Measurements from ENCODE around the gene VIL1. TPM values are rescaled to one million over a fixed set of nuclear protein-coding genes. Genes with fewer than 3 reads are reported as not detected.

The VIL1 gene
- total RNA-seq, 1 experiment from 2014 or later, result 4.2 TPM

GRCh38 chr2:218431878-218432277 is 13.0 kb downstream of the VIL1 start:
- H3K4me1 ChIP-seq (ENCODE audit: insufficient read depth, low read length), result no peaks in the 10 kb centered on the region
- H3K4me1 Mint-ChIP-seq, result peaks cover 2 to 3% of the 10 kb centered on the region in 2 experiments; a peak in 1 of 4 replicates
- H3K27ac Mint-ChIP-seq, result no peak overlapping the region

More at GRCh38 chr2:218431878-218432277, 13.0 kb downstream of the VIL1 start:
- Mint-ChIP-seq H3K27me3 (ENCODE audit: low read depth) (peaks cover 1% of the 10 kb centered on the region), H3K36me3 (ENCODE audit: insufficient read depth in 1 of 3, low read depth in 3 of 3) (peaks cover 0 to 4% (median 0%) of the 10 kb centered on the region in 3 experiments; a peak in 1 of 7 replicates), H3K4me3 (no peak overlapping the region), H3K9me3 (no peaks in the 10 kb centered on the region)
- H3K23ac ChIP-seq (ENCODE audit: insufficient read length, low read depth, low read length), result no peak overlapping the region
- no peak overlapping the region for H4K91ac ChIP-seq (ENCODE audit: insufficient read length, low read depth, low read length)
- no peak overlapping the region for H3K4ac ChIP-seq (ENCODE audit: low read depth, low read length)
- H3K9ac ChIP-seq (ENCODE audit: extremely low read depth, insufficient read length, low read length), result no peak overlapping the region
- H3K23me2 ChIP-seq (ENCODE audit: insufficient read length, low read depth, low read length, poor library complexity, severe bottlenecking), result no peaks in the 10 kb centered on the region
- H3K14ac ChIP-seq (ENCODE audit: insufficient read depth, low read length), result no peak overlapping the region
- H3K79me2 ChIP-seq (ENCODE audit: insufficient read depth, low read length), result no peaks in the 10 kb centered on the region
- no CpG with 5 or more reads among the region's 10 CpGs for WGBS (ENCODE audit: extremely low coverage, insufficient read length, low lambda C conversion rate)
- H3K9me3 ChIP-seq (ENCODE audit: control insufficient read depth, low read depth, low read length), result no peaks in the 10 kb centered on the region
- no peak overlapping the region for H2BK20ac ChIP-seq (ENCODE audit: low read depth, low read length, poor library complexity, severe bottlenecking)
- H3K18ac ChIP-seq (ENCODE audit: insufficient read length, low read depth, low read length), result no peak overlapping the region
- DNase-seq, result no peak
- no peak overlapping the region for H3K4me2 ChIP-seq (ENCODE audit: insufficient read depth, insufficient read length, low read length)
- H3K27ac ChIP-seq (ENCODE audit: insufficient read length, low read depth, low read length), result no peak overlapping the region
- TF ChIP-seq, protein P1, sequence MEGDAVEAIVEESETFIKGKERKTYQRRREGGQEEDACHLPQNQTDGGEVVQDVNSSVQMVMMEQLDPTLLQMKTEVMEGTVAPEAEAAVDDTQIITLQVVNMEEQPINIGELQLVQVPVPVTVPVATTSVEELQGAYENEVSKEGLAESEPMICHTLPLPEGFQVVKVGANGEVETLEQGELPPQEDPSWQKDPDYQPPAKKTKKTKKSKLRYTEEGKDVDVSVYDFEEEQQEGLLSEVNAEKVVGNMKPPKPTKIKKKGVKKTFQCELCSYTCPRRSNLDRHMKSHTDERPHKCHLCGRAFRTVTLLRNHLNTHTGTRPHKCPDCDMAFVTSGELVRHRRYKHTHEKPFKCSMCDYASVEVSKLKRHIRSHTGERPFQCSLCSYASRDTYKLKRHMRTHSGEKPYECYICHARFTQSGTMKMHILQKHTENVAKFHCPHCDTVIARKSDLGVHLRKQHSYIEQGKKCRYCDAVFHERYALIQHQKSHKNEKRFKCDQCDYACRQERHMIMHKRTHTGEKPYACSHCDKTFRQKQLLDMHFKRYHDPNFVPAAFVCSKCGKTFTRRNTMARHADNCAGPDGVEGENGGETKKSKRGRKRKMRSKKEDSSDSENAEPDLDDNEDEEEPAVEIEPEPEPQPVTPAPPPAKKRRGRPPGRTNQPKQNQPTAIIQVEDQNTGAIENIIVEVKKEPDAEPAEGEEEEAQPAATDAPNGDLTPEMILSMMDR (conservative IDR thresholded peaks at IDR 0.05), result no peak
- no peak overlapping the region for H4K8ac ChIP-seq (replicated peaks; ENCODE audit: insufficient read length, low read depth, low read length)
- no peaks in the 10 kb centered on the region for H4K20me1 ChIP-seq (ENCODE audit: control insufficient read depth, insufficient read depth, insufficient read length)
- H3T11ph ChIP-seq (ENCODE audit: low read length), result no peak overlapping the region
- no peak overlapping the region for H3K56ac ChIP-seq (ENCODE audit: insufficient read length, low read depth, low read length)
- H2BK12ac ChIP-seq (ENCODE audit: insufficient read length, low read depth, low read length), result no peak overlapping the region
- no peak overlapping the region for H2AK5ac ChIP-seq (ENCODE audit: insufficient read length, low read length)
- no peak overlapping the region for H2BK5ac ChIP-seq (ENCODE audit: insufficient read length, low read length)
- no peak overlapping the region for H4K5ac ChIP-seq (ENCODE audit: insufficient read length, low read depth, low read length)
- no peaks in the 10 kb centered on the region for H3K27me3 ChIP-seq (ENCODE audit: insufficient read depth, low read length)
- H2BK15ac ChIP-seq (ENCODE audit: low read depth, low read length), result no peak overlapping the region
- H2BK120ac ChIP-seq (ENCODE audit: low read depth, low read length, poor library complexity, severe bottlenecking), result no peak overlapping the region
- no peak overlapping the region for H2AFZ ChIP-seq (ENCODE audit: low read length)
- no peaks in the 10 kb centered on the region for H3K79me1 ChIP-seq (ENCODE audit: insufficient read depth, low read depth, low read length, poor library complexity, severe bottlenecking)

Measured in H9 (cell line).